ENCODE measurements around the gene F11. TPM values are rescaled to one million over a fixed set of nuclear protein-coding genes. Genes with fewer than 3 reads are reported as not detected.

Gene F11
- total and polyA plus RNA-seq, 9 of the 15 experiments (the other 6 are each of a cell fraction or from before 2014, with no cell fraction given): not detected

DNA sequence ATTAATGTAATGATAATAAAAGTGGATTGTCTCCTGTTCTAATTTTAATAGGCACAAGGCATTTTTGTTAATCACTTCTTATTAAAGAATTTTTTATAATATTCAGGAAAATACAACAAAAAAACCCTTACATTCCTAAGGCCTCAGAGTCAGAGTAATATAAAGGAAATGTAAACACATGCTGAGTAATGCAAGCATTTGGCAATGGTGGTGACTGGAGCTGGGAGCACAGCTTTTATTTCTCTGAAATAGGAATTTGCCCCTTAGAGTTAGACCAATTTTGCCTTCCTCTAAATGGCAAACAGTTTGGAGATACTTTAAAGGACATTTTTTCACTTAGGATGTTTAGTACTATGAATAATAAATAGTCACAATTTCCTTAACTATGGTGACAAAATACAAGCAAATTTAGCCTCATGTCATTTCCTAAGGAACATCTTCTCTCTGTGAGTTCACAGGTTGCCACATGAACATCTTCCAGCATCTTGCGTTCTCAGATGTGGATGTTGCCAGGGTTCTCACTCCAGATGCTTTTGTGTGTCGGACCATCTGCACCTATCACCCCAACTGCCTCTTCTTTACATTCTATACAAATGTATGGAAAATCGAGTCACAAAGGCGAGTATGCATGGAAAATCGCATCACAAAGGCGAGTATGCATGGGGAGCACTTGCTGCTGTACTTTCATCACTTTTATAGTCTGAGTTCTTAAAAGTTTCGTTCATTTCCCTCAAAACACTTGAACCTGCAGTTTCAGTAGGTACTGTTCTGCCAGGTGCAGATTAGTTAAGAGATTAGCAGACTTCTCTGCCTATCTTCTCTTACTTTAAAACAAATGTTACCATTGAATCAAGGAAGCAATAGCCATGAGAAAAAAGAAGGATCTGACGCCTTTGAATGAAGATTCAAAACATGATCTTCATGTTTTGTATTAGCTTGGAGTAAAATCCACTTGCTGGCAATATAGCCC is 15.9 kb upstream of the F11 start:
- Histone ChIP-seq H3K4me3 (no peak overlapping the region), H3K27me3 (ENCODE audit: control insufficient read depth in 2 of 2, insufficient read depth in 2 of 2, low read length in 2 of 2) (peaks cover 0 to 15% of the 10 kb centered on the region in 2 experiments; a peak in 4 of 5 replicates), H3K79me2 (ENCODE audit: control insufficient read depth, insufficient read depth, low read length) (no peaks in the 10 kb centered on the region), H3K4me1 (replicated peaks in 1 of 2; ENCODE audit: control insufficient read depth in 2 of 2, insufficient read depth in 2 of 2, low read length in 2 of 2) (no peaks in the 10 kb centered on the region), H3K9me3 (replicated peaks; ENCODE audit: control insufficient read depth, insufficient read depth, low read depth, low read length) (no peaks in the 10 kb centered on the region), H3K9me1 (ENCODE audit: control insufficient read depth, insufficient read depth, low read length) (no peaks in the 10 kb centered on the region), H4K20me1 (replicated peaks; ENCODE audit: control insufficient read depth, insufficient read depth, low read length) (no peaks in the 10 kb centered on the region), H2AFZ (ENCODE audit: low read depth, low read length) (no peak overlapping the region), H3K9ac (ENCODE audit: insufficient read depth in 1 of 2, low read depth in 2 of 2, low read length in 2 of 2) (no peak overlapping the region), H3K36me3 (ENCODE audit: control insufficient read depth, insufficient read depth, low read length) (no peaks in the 10 kb centered on the region), H3K27ac (ENCODE audit: extremely low read depth, low read depth, low read length) (no peak overlapping the region), H3K4me2 (ENCODE audit: insufficient read depth, low read length) (no peak overlapping the region)
- DNase-seq (ENCODE audit: extremely low read depth in 1 of 4, low spot score in 3 of 4) (no peak), ATAC-seq (no peak), FAIRE-seq (no peak)
- in situ Hi-C loops (cut with MboI) (no loop called here), intact Hi-C loops (cut with micrococcal nuclease) (loop anchor here (10.0 kb wide), 1 partner anchor 185 kb away; the partner anchor contains the start of gene TLR3)
- CTCF ChIA-PET (ENCODE audit: low intra/inter-chr PET ratio): no interaction called here
- 2% methylated on average over 8 of the region's 8 CpGs for WGBS (ENCODE audit: insufficient coverage, low coverage, missing lambda C conversion rate)
- TF ChIP-seq TAF9B (IDR thresholded peaks at IDR 0.05; ENCODE audit: partially characterized antibody): no peak
- no peak for TF ChIP-seq E2F8 (IDR thresholded peaks at IDR 0.05; ENCODE audit: low read depth, partially characterized antibody)
- no peak for TF ChIP-seq SMARCC2 (IDR thresholded peaks at IDR 0.05; ENCODE audit: low read depth)
- no peak for TF ChIP-seq PRMT5 (CRISPR knock-in tag; IDR thresholded peaks at IDR 0.05)
- no peak for TF ChIP-seq HMG20B (CRISPR knock-in tag; IDR thresholded peaks at IDR 0.05)
- POLR2A ChIA-PET: no interaction called here
- BruUV-seq (replicated peaks): no TSS peak
